ENCODE measurements around the gene PHLDB2.

PHLDB2 gene

DNA sequence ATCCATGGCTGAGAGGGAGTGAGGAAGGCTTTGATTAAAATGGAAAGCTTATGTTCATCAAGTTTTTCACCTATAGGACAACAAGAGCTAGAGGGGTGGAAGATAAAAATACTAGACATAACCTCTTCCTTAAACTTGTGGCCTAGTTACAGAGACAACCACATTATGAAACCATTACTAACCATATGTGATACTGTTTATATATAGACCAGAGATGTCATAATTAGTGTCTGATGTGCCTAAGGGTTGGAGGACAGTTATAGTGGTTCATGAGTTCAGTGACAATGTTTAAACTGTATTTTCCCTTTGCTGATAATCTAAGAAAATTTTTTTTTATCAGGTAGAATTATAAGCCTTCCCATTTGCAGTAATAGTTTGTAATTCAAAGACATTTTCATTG lies 23.7 kb downstream of the PHLDB2 start:
- Histone ChIP-seq H3K14ac (ENCODE audit: low read length) (no peak overlapping the region), H2AK5ac (ENCODE audit: low read depth, low read length) (no peak overlapping the region), H3K36me3 (replicated peaks in 1 of 2; ENCODE audit: control insufficient read depth in 2 of 2, insufficient read depth in 2 of 2, low read length in 2 of 2) (peaks cover 0 to 45% of the 10 kb centered on the region in 2 donors), H3K18ac (ENCODE audit: low read length) (no peak overlapping the region), H3K9me3 (replicated peaks in 1 of 2; ENCODE audit: control insufficient read depth in 2 of 2, insufficient read depth in 1 of 2, low read depth in 1 of 2, low read length in 2 of 2) (peaks cover 1 to 46% of the 10 kb centered on the region in 2 donors), H3K4ac (ENCODE audit: low read length) (no peak overlapping the region), H2BK15ac (ENCODE audit: low read length) (no peak overlapping the region), H2BK120ac (ENCODE audit: low read depth, low read length) (no peak overlapping the region), H3K9ac (ENCODE audit: low read depth, low read length, poor library complexity) (no peak overlapping the region), H3K4me3 (ENCODE audit: low read length in 2 of 2) (no peak overlapping the region), H3K79me1 (ENCODE audit: low read depth, low read length) (no peaks in the 10 kb centered on the region), H2AFZ (ENCODE audit: low read length) (no peak overlapping the region), H4K91ac (ENCODE audit: low read depth, low read length, poor library complexity) (no peak overlapping the region), H2BK12ac (ENCODE audit: low read length) (no peak overlapping the region), H4K8ac (ENCODE audit: low read depth, low read length) (no peak overlapping the region), H3K27ac (replicated peaks; ENCODE audit: low read length) (no peak overlapping the region), H2BK5ac (ENCODE audit: low read length) (no peak overlapping the region), H3K23ac (ENCODE audit: low read depth, low read length, poor library complexity) (no peak overlapping the region), H3K4me2 (ENCODE audit: insufficient read depth, low read length, poor library complexity, severe bottlenecking) (no peak overlapping the region), H3K27me3 (ENCODE audit: control insufficient read depth in 3 of 3, insufficient read depth in 3 of 3, low read depth in 1 of 3, low read length in 3 of 3) (no peaks in the 10 kb centered on the region), H3K4me1 (ENCODE audit: control insufficient read depth in 2 of 2, insufficient read depth in 1 of 2, low read depth in 1 of 2, low read length in 2 of 2) (no peaks in the 10 kb centered on the region)
- DNase-seq (ENCODE audit: low spot score) = no peak

DNA sequence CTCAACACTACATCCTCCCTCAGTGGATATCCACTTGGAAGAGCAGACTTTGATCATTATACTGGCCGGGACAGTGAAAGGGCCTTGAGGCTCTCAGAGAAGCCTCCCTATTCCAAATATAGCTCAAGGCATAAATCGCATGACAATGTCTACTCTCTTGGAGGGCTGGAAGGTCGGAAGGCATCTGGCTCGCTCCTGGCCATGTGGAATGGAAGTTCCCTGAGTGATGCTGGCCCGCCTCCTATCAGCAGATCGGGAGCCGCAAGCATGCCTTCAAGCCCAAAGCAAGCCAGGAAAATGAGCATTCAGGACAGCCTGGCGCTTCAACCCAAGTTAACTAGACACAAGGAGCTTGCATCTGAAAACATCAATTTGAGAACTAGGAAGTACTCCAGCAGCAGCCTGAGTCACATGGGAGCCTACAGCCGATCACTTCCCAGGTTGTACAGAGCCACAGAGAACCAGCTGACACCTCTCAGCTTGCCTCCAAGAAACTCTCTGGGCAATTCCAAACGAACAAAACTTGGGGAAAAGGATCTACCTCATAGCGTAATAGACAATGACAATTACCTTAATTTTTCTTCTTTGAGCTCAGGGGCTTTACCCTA lies 25.4 kb downstream of the PHLDB2 start:
- Histone ChIP-seq H4K91ac (ENCODE audit: low read depth, low read length, poor library complexity) (no peak overlapping the region), H3K18ac (ENCODE audit: low read length) (no peak overlapping the region), H2AFZ (ENCODE audit: low read length) (no peak overlapping the region), H3K4ac (ENCODE audit: low read length) (no peak overlapping the region), H2BK5ac (ENCODE audit: low read length) (no peak overlapping the region), H3K79me1 (ENCODE audit: low read depth, low read length) (no peaks in the 10 kb centered on the region), H2BK12ac (ENCODE audit: low read length) (no peak overlapping the region), H3K4me2 (ENCODE audit: insufficient read depth, low read length, poor library complexity, severe bottlenecking) (no peak overlapping the region), H3K23ac (ENCODE audit: low read depth, low read length, poor library complexity) (no peak overlapping the region), H3K14ac (ENCODE audit: low read length) (no peak overlapping the region), H3K9ac (ENCODE audit: low read depth, low read length, poor library complexity) (no peak overlapping the region), H3K9me3 (replicated peaks in 1 of 2; ENCODE audit: control insufficient read depth in 2 of 2, insufficient read depth in 1 of 2, low read depth in 1 of 2, low read length in 2 of 2) (peaks cover 1 to 45% of the 10 kb centered on the region in 2 donors), H4K8ac (ENCODE audit: low read depth, low read length) (no peak overlapping the region), H2BK15ac (ENCODE audit: low read length) (no peak overlapping the region), H2AK5ac (ENCODE audit: low read depth, low read length) (no peak overlapping the region), H2BK120ac (ENCODE audit: low read depth, low read length) (no peak overlapping the region), H3K36me3 (replicated peaks in 1 of 2; ENCODE audit: control insufficient read depth in 2 of 2, insufficient read depth in 2 of 2, low read length in 2 of 2) (peaks cover 0 to 62% of the 10 kb centered on the region in 2 donors), H3K27me3 (ENCODE audit: control insufficient read depth in 3 of 3, insufficient read depth in 3 of 3, low read depth in 1 of 3, low read length in 3 of 3) (no peaks in the 10 kb centered on the region), H3K4me1 (ENCODE audit: control insufficient read depth in 2 of 2, insufficient read depth in 1 of 2, low read depth in 1 of 2, low read length in 2 of 2) (no peaks in the 10 kb centered on the region), H3K27ac (replicated peaks; ENCODE audit: low read length) (no peak overlapping the region), H3K4me3 (ENCODE audit: low read length in 2 of 2) (no peak overlapping the region)
- DNase-seq (ENCODE audit: low spot score) = no peak
- WGBS, 2 donors (ENCODE audit: extremely low coverage in 2 of 2, insufficient read length in 2 of 2, insufficient replicate concordance in 1 of 2) = no CpG with 5 or more reads among the region's 11 CpGs

DNA sequence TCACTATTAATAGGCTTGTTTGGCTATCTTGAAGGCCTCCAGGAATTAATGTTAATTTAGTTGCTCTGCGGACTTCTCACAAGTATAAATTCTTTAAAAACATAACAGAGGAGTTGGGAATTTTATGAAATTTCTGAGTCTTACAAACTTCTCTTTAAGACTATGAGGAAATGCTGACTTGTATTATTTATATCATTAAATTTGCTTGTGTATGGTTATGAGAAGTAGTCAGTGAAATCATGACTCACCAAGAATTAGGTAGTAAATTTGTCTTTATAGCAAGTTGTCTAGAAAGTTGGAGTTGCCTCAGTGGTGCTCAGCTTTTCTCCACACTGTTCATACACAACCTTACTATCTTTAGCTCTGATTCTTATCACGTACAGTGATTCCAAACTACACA lies 26.5 kb downstream of the PHLDB2 start:
- Histone ChIP-seq H3K4ac (ENCODE audit: low read length) (no peak overlapping the region), H3K4me2 (ENCODE audit: insufficient read depth, low read length, poor library complexity, severe bottlenecking) (no peak overlapping the region), H2BK5ac (ENCODE audit: low read length) (no peak overlapping the region), H3K4me1 (ENCODE audit: control insufficient read depth in 2 of 2, insufficient read depth in 1 of 2, low read depth in 1 of 2, low read length in 2 of 2) (no peaks in the 10 kb centered on the region), H2BK15ac (ENCODE audit: low read length) (no peak overlapping the region), H3K27me3 (ENCODE audit: control insufficient read depth in 3 of 3, insufficient read depth in 3 of 3, low read depth in 1 of 3, low read length in 3 of 3) (no peaks in the 10 kb centered on the region), H2BK12ac (ENCODE audit: low read length) (no peak overlapping the region), H4K8ac (ENCODE audit: low read depth, low read length) (no peak overlapping the region), H3K23ac (ENCODE audit: low read depth, low read length, poor library complexity) (no peak overlapping the region), H2AFZ (ENCODE audit: low read length) (no peak overlapping the region), H3K9me3 (replicated peaks in 1 of 2; ENCODE audit: control insufficient read depth in 2 of 2, insufficient read depth in 1 of 2, low read depth in 1 of 2, low read length in 2 of 2) (peaks cover 0 to 36% of the 10 kb centered on the region in 2 donors), H3K27ac (replicated peaks; ENCODE audit: low read length) (no peak overlapping the region), H3K36me3 (replicated peaks in 1 of 2; ENCODE audit: control insufficient read depth in 2 of 2, insufficient read depth in 2 of 2, low read length in 2 of 2) (peaks cover 0 to 72% of the 10 kb centered on the region in 2 donors), H3K14ac (ENCODE audit: low read length) (no peak overlapping the region), H3K4me3 (ENCODE audit: low read length in 2 of 2) (no peak overlapping the region), H3K9ac (ENCODE audit: low read depth, low read length, poor library complexity) (no peak overlapping the region), H2BK120ac (ENCODE audit: low read depth, low read length) (no peak overlapping the region), H4K91ac (ENCODE audit: low read depth, low read length, poor library complexity) (no peak overlapping the region), H3K79me1 (ENCODE audit: low read depth, low read length) (no peaks in the 10 kb centered on the region), H3K18ac (ENCODE audit: low read length) (no peak overlapping the region), H2AK5ac (ENCODE audit: low read depth, low read length) (no peak overlapping the region)
- no CpG with 5 or more reads among the region's 2 CpGs for WGBS, 2 donors (ENCODE audit: extremely low coverage in 2 of 2, insufficient read length in 2 of 2, insufficient replicate concordance in 1 of 2)
- no peak for DNase-seq (ENCODE audit: low spot score)

DNA sequence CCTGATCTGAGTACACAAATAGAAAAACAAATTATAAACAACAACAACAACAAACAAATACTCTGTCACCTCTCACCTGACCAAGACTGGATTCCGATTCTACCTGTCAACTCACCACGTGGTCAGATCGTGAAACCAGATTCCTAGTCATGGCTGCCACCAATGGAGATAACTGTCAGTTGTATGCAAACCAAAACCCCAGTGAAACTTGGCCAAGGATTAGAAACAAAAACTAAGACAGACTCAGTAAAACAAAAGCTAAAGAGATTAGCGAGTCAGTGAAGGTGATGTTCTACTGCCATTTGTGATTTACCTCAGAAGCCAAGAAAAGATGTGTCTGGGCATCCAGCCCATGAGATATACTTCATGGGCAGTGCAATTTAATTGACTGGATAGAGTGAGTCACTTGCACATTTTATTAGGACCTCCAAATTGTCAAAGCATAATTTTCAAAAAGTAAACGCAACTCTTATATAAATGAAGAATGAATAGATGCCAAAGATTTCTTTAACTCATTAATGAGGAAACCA lies 31.1 kb downstream of the PHLDB2 start:
- peaks cover 0 to 71% of the 10 kb centered on the region in 2 donors for H3K36me3 ChIP-seq (replicated peaks in 1 of 2; ENCODE audit: control insufficient read depth in 2 of 2, insufficient read depth in 2 of 2, low read length in 2 of 2)
- H2BK15ac ChIP-seq (ENCODE audit: low read length) = no peak overlapping the region
- no peak overlapping the region for H3K9ac ChIP-seq (ENCODE audit: low read depth, low read length, poor library complexity)
- H3K27ac ChIP-seq (replicated peaks; ENCODE audit: low read length) = no peak overlapping the region
- H3K14ac ChIP-seq (ENCODE audit: low read length) = no peak overlapping the region
- no peak overlapping the region for H2AFZ ChIP-seq (ENCODE audit: low read length)
- no peak overlapping the region for H3K4me2 ChIP-seq (ENCODE audit: insufficient read depth, low read length, poor library complexity, severe bottlenecking)
- no peaks in the 10 kb centered on the region for H3K27me3 ChIP-seq (ENCODE audit: control insufficient read depth in 3 of 3, insufficient read depth in 3 of 3, low read depth in 1 of 3, low read length in 3 of 3)
- no peak overlapping the region for H2AK5ac ChIP-seq (ENCODE audit: low read depth, low read length)
- no peaks in the 10 kb centered on the region for H3K79me1 ChIP-seq (ENCODE audit: low read depth, low read length)
- H3K4me1 ChIP-seq (ENCODE audit: control insufficient read depth in 2 of 2, insufficient read depth in 1 of 2, low read depth in 1 of 2, low read length in 2 of 2) = no peaks in the 10 kb centered on the region
- no peak overlapping the region for H2BK120ac ChIP-seq (ENCODE audit: low read depth, low read length)
- no peak overlapping the region for H3K4me3 ChIP-seq (ENCODE audit: low read length in 2 of 2)
- no peak overlapping the region for H3K23ac ChIP-seq (ENCODE audit: low read depth, low read length, poor library complexity)
- DNase-seq (ENCODE audit: low spot score) = no peak
- H4K91ac ChIP-seq (ENCODE audit: low read depth, low read length, poor library complexity) = no peak overlapping the region
- no peak overlapping the region for H3K4ac ChIP-seq (ENCODE audit: low read length)
- no CpG with 5 or more reads among the region's 5 CpGs for WGBS, 2 donors (ENCODE audit: extremely low coverage in 2 of 2, insufficient read length in 2 of 2, insufficient replicate concordance in 1 of 2)
- no peak overlapping the region for H3K18ac ChIP-seq (ENCODE audit: low read length)
- no peak overlapping the region for H2BK12ac ChIP-seq (ENCODE audit: low read length)
- peaks cover 0 to 13% of the 10 kb centered on the region in 2 donors for H3K9me3 ChIP-seq (replicated peaks in 1 of 2; ENCODE audit: control insufficient read depth in 2 of 2, insufficient read depth in 1 of 2, low read depth in 1 of 2, low read length in 2 of 2)
- H4K8ac ChIP-seq (ENCODE audit: low read depth, low read length) = no peak overlapping the region
- H2BK5ac ChIP-seq (ENCODE audit: low read length) = no peak overlapping the region
